ENCODE data around the gene EMX1.
A peak's percentile ranks its signal among the peaks of the same experiment; 100 is the strongest.

EMX1 gene

DNA sequence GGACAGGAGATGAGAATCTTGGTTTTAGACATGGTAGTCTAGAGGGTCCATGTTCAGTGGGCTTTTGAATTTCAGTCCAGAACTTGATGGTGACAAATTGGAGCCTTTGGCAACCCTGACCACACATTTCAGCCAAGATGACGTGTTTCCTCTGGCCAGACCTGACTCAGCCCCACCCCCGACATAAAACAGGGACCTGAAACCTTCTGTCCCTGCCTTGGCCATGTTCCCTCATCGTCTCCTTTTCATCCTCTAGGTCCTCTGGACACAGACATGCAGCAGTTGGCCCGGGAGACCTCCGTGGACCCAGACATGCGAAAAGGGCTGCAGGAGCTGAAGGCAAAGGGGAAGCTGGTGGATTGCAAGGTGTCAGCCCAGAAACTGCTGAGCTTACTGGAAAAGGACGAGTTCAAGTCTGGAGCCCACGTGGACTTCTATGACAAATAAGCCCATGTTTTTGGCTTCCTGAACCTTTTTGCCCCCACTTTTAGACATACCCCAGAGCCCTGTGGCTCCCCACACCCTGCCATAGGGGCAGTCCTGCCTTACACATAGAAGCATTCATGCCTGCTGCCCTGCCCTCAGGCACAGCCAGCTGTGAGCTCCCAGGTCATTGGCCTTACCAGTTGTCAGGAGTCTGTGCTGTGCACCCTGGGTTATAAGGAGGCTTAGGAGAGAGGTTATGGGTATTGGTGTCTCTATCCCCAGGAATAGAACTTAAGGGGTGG is 26.1 kb upstream of the EMX1 start:
- Histone ChIP-seq H3K9me3 (ENCODE audit: control insufficient read depth in 2 of 2, low read length in 2 of 2) (no peaks in the 10 kb centered on the region), H3K27me3 (ENCODE audit: control insufficient read depth in 2 of 2, insufficient read depth in 2 of 2, low read length in 2 of 2) (peaks cover 0 to 8% of the 10 kb centered on the region in 2 donors), H3K4me1 (ENCODE audit: control insufficient read depth in 2 of 2, insufficient read depth in 2 of 2, low read length in 2 of 2) (peaks cover 29 to 39% of the 10 kb centered on the region in 2 donors), H3K4me3 (ENCODE audit: low read length in 2 of 2) (no peak overlapping the region), H3K9ac (ENCODE audit: low read depth in 1 of 2, low read length in 2 of 2) (no peak overlapping the region), H3K36me3 (ENCODE audit: control insufficient read depth in 2 of 2, insufficient read depth in 2 of 2, low read length in 2 of 2) (peaks cover 16 to 17% of the 10 kb centered on the region in 2 donors), H3K27ac (ENCODE audit: low read depth in 2 of 2, low read length in 2 of 2) (no peak overlapping the region)

DNA sequence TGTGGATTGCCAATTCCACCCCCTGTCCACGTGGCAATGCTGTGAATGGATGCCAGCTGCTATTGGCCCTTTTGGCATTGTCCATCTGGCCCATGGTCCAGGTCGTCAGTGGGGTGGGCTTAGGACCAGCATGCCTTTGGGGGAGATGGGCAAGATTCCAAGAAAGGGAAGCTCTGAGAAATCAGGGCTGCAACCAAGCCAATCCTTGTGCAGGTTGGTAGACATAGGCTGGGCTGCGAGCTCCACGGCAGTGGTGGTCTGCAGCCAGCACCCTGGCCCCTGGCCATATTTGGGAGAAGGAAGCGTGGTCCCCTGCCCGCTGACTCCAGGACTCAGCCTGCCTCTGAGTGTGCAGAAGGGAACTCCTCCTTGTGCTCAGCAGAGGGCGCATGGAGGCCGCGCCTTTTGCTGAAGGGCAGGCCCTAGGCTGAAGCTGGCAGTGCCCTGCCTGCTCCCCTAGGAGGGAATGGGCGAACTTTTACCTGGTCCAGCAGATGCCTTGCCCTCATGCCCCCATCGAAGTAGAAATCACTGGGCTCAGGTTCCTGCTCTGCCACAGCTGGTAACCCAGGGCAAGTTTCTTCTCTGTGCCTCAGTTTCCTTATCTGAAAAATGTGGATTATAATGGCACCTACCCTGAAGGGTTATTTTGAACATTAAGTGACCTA is 24.7 kb upstream of the EMX1 start:
- H3K4me1 ChIP-seq (ENCODE audit: control insufficient read depth in 2 of 2, insufficient read depth in 2 of 2, low read length in 2 of 2) = peaks cover 23 to 37% of the 10 kb centered on the region in 2 donors

DNA sequence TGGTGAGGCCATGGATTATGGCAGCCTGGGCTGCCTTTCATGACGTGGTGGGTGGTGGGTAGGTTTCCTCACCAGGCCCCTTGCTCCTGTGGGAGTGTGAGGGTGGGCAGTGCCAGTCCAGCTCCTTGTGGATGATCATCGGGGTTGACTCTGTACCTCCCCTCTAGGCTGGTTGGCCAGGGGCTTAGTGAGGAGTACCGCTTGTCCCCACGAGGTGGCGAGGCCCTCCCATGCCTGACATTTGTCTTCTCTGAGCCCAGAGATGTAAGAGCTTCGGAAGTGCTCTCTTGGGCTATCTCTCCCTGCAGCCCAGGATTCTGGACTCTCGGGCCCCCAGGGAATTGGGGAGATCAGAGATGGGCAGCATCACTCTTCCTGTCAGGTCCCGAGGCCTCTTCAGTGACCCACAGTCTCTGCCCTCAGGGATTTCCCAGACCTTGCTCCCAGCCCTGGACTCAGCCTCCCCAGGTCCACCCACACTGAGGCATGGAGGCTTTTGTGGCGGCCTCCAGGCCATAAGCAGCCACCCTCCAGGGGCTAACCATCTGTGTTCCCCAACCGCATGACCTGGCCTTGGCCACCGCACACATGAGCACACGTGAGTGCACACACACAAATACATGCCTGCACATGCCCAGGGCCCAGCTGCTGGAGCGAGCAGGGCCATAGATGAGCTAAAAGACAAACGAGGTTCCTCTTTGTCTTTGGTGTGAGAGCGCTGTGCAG is 23.6 kb upstream of the EMX1 start:
- Histone ChIP-seq H3K36me3 (ENCODE audit: control insufficient read depth in 2 of 2, insufficient read depth in 2 of 2, low read length in 2 of 2) (peaks cover 15 to 16% of the 10 kb centered on the region in 2 donors), H3K4me3 (ENCODE audit: low read length in 2 of 2) (no peak overlapping the region), H3K27ac (ENCODE audit: low read depth in 2 of 2, low read length in 2 of 2) (no peak overlapping the region), H3K27me3 (ENCODE audit: control insufficient read depth in 2 of 2, insufficient read depth in 2 of 2, low read length in 2 of 2) (peaks cover 0 to 8% of the 10 kb centered on the region in 2 donors), H3K9ac (ENCODE audit: low read depth in 1 of 2, low read length in 2 of 2) (no peak overlapping the region), H3K9me3 (ENCODE audit: control insufficient read depth in 2 of 2, low read length in 2 of 2) (no peaks in the 10 kb centered on the region), H3K4me1 (ENCODE audit: control insufficient read depth in 2 of 2, insufficient read depth in 2 of 2, low read length in 2 of 2) (peaks cover 14 to 28% of the 10 kb centered on the region in 2 donors)

More for the DNA sequence above, 24.7 kb upstream of the EMX1 start:
- H3K36me3 ChIP-seq (ENCODE audit: control insufficient read depth in 2 of 2, insufficient read depth in 2 of 2, low read length in 2 of 2) = peaks cover 16 to 17% of the 10 kb centered on the region in 2 donors
- H3K9me3 ChIP-seq (ENCODE audit: control insufficient read depth in 2 of 2, low read length in 2 of 2) = no peaks in the 10 kb centered on the region
- no peak overlapping the region for H3K4me3 ChIP-seq (ENCODE audit: low read length in 2 of 2)
- no peak overlapping the region for H3K9ac ChIP-seq (ENCODE audit: low read depth in 1 of 2, low read length in 2 of 2)
- H3K27ac ChIP-seq (ENCODE audit: low read depth in 2 of 2, low read length in 2 of 2) = no peak overlapping the region
- H3K27me3 ChIP-seq (ENCODE audit: control insufficient read depth in 2 of 2, insufficient read depth in 2 of 2, low read length in 2 of 2) = peaks cover 0 to 8% of the 10 kb centered on the region in 2 donors

DNA sequence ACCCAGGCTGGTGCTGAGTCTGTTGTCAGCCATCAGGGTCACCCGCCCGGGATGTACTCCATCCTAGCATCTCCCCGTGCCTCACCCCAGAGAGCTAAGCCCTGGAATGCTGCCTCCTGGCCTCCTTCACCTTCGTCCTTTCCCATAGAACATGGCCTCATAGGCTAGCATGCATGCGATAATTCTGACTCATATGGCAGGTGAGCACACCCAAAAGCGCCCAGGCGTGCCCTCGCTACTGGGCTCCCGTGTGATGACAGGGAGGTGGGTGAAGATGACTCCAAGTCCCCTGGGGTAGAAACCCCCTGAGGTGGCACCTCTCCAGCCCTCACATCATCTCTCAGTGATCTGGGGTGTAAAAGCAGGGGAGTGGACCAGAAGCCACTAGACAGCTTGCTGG is 22.8 kb upstream of the EMX1 start:
- Histone ChIP-seq H3K36me3 (ENCODE audit: control insufficient read depth in 2 of 2, insufficient read depth in 2 of 2, low read length in 2 of 2) (peaks cover 15 to 16% of the 10 kb centered on the region in 2 donors), H3K27ac (ENCODE audit: low read depth in 2 of 2, low read length in 2 of 2) (no peak overlapping the region), H3K4me3 (ENCODE audit: low read length in 2 of 2) (no peak overlapping the region), H3K4me1 (ENCODE audit: control insufficient read depth in 2 of 2, insufficient read depth in 2 of 2, low read length in 2 of 2) (peaks cover 9 to 21% of the 10 kb centered on the region in 2 donors), H3K27me3 (ENCODE audit: control insufficient read depth in 2 of 2, insufficient read depth in 2 of 2, low read length in 2 of 2) (peaks cover 0 to 8% of the 10 kb centered on the region in 2 donors), H3K9me3 (ENCODE audit: control insufficient read depth in 2 of 2, low read length in 2 of 2) (no peaks in the 10 kb centered on the region), H3K9ac (ENCODE audit: low read depth in 1 of 2, low read length in 2 of 2) (no peak overlapping the region)

DNA sequence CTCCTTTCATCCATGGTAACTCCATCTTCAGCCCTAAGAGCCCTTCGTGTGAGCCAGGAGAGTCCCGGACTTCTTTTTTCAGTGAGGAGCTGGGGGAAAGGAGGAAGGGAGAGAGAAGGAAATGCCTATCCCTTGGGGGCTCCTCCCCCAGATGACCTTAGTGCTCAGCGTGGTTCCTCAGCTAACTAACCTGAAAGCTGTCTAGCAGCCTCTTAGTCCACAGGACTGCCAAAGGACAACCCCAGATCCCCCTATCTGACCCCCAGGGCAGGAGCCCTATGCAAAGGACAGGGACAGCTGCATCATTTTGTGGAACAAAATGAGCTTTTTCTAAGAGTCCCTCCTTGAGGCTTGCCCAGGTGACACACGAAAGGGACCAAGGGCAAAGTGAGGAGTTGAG is 22.2 kb upstream of the EMX1 start:
- Histone ChIP-seq H3K36me3 (ENCODE audit: control insufficient read depth in 2 of 2, insufficient read depth in 2 of 2, low read length in 2 of 2) (peaks cover 15 to 16% of the 10 kb centered on the region in 2 donors), H3K27me3 (ENCODE audit: control insufficient read depth in 2 of 2, insufficient read depth in 2 of 2, low read length in 2 of 2) (peaks cover under 1 to 8% of the 10 kb centered on the region in 2 donors), H3K4me3 (ENCODE audit: low read length in 2 of 2) (peak overlapping the region; percentile 59 to 65), H3K27ac (ENCODE audit: low read depth in 2 of 2, low read length in 2 of 2) (peak overlapping the region; percentile 57 to 63), H3K4me1 (ENCODE audit: control insufficient read depth in 2 of 2, insufficient read depth in 2 of 2, low read length in 2 of 2) (peaks cover 9 to 17% of the 10 kb centered on the region in 2 donors), H3K9me3 (ENCODE audit: control insufficient read depth in 2 of 2, low read length in 2 of 2) (no peaks in the 10 kb centered on the region), H3K9ac (ENCODE audit: low read depth in 1 of 2, low read length in 2 of 2) (peak overlapping the region; percentile 52 to 57)

DNA sequence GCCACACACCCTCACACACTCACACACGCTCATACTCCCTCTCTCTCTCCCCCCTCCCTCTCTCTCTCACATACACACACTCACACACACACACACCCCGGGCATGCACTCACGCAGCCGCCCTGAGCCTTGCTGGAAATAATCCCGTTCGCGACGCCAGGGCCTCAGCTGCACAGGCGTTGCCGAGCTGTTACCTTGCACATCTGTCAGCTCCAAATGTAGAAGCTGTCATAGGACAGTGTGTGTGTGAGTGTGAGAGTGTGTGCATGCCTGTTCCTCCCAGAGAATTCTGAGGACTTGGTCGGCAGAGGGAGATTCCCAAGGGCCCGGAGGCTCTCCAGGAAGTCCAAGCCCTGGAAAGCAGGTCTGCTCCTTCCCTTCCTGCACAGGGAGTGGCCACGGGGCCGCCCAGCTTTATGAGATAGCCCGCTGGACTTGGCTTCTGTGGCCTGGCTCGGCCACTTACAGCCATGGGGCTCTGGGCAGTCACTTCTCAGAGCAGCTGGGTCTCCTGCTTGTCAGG is 21.5 kb upstream of the EMX1 start:
- Histone ChIP-seq H3K4me1 (ENCODE audit: control insufficient read depth in 2 of 2, insufficient read depth in 2 of 2, low read length in 2 of 2) (peaks cover 9 to 17% of the 10 kb centered on the region in 2 donors), H3K9ac (ENCODE audit: low read depth in 1 of 2, low read length in 2 of 2) (peak overlapping the region; percentile 52 to 57), H3K27ac (ENCODE audit: low read depth in 2 of 2, low read length in 2 of 2) (peak overlapping the region; percentile 57 to 63), H3K27me3 (ENCODE audit: control insufficient read depth in 2 of 2, insufficient read depth in 2 of 2, low read length in 2 of 2) (peaks cover 5 to 10% of the 10 kb centered on the region in 2 donors), H3K9me3 (ENCODE audit: control insufficient read depth in 2 of 2, low read length in 2 of 2) (no peaks in the 10 kb centered on the region), H3K36me3 (ENCODE audit: control insufficient read depth in 2 of 2, insufficient read depth in 2 of 2, low read length in 2 of 2) (peaks cover 15 to 16% of the 10 kb centered on the region in 2 donors), H3K4me3 (ENCODE audit: low read length in 2 of 2) (peak overlapping the region; percentile 59 to 65)

DNA sequence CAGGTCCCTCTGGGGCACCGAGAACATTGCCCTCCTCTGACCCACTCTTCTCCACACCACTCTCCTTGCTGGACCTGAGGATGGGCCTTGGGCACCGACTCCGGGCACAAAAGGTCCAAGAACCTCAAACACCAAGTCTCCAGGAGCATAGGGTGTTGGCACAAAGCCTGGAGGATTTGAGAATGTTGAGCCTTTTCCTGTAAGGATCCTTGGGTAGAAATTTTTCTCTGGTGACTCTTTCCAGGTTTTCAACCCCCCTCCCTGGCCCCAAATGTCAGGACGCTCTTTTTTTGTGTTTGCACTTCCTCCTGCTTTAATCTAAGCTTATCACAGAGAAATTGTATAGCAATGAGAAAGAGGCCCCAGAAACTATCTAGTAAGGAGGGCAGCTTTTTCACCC is 20.9 kb upstream of the EMX1 start:
- peaks cover 5 to 12% of the 10 kb centered on the region in 2 donors for H3K27me3 ChIP-seq (ENCODE audit: control insufficient read depth in 2 of 2, insufficient read depth in 2 of 2, low read length in 2 of 2)
- H3K36me3 ChIP-seq (ENCODE audit: control insufficient read depth in 2 of 2, insufficient read depth in 2 of 2, low read length in 2 of 2) = peaks cover 11% of the 10 kb centered on the region in 2 donors
- peaks cover 9 to 17% of the 10 kb centered on the region in 2 donors for H3K4me1 ChIP-seq (ENCODE audit: control insufficient read depth in 2 of 2, insufficient read depth in 2 of 2, low read length in 2 of 2)
- H3K9me3 ChIP-seq (ENCODE audit: control insufficient read depth in 2 of 2, low read length in 2 of 2) = no peaks in the 10 kb centered on the region
- H3K9ac ChIP-seq (ENCODE audit: low read depth in 1 of 2, low read length in 2 of 2) = peak overlapping the region in 1 of 2 donors; percentile 57
- no peak overlapping the region for H3K27ac ChIP-seq (ENCODE audit: low read depth in 2 of 2, low read length in 2 of 2)
- H3K4me3 ChIP-seq (ENCODE audit: low read length in 2 of 2) = no peak overlapping the region

DNA sequence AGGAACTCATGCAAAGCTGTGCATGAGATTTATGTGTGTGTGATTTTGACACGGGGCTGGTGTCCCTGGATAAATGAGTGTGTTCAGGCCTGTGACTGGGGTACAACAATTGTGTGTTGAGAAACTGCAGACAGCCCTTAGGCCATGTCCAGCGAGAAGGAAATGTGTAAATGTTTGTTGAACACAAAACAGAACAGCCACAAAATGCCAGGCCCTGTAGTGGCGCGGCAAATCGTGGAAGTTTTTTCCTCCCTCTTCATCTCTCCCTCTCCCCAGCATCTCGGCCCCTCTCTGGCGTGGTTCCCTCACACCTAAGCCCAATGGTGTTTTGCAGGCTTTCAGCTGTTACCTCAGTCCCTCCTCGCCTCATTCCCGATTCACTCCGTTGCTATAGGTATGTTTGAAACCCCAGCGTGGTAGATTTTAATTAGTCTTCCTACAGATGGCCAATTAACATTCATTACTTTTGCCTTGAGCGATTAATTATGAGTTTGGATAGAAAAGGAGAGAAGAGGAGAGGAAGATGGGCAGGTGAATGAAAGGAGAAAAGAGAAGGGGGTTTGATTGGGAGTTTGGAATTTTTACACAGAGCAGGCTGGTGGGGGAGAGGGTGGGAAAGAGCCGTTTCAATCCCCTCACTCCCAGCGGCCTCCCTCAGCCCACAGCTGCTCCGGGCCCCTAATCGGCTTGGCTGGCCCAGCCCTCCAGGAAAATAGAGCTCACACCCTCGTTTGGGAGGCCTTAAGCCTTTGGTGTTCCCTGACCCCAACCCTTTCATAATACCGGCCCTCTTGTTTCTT is 19.3 kb upstream of the EMX1 start:
- no peaks in the 10 kb centered on the region for H3K36me3 ChIP-seq (ENCODE audit: control insufficient read depth in 2 of 2, insufficient read depth in 2 of 2, low read length in 2 of 2)
- no peak overlapping the region for H3K4me3 ChIP-seq (ENCODE audit: low read length in 2 of 2)
- peaks cover 9 to 17% of the 10 kb centered on the region in 2 donors for H3K4me1 ChIP-seq (ENCODE audit: control insufficient read depth in 2 of 2, insufficient read depth in 2 of 2, low read length in 2 of 2)
- H3K27me3 ChIP-seq (ENCODE audit: control insufficient read depth in 2 of 2, insufficient read depth in 2 of 2, low read length in 2 of 2) = peaks cover 11 to 12% of the 10 kb centered on the region in 2 donors
- H3K9ac ChIP-seq (ENCODE audit: low read depth in 1 of 2, low read length in 2 of 2) = no peak overlapping the region
- H3K9me3 ChIP-seq (ENCODE audit: control insufficient read depth in 2 of 2, low read length in 2 of 2) = no peaks in the 10 kb centered on the region
- H3K27ac ChIP-seq (ENCODE audit: low read depth in 2 of 2, low read length in 2 of 2) = no peak overlapping the region

DNA sequence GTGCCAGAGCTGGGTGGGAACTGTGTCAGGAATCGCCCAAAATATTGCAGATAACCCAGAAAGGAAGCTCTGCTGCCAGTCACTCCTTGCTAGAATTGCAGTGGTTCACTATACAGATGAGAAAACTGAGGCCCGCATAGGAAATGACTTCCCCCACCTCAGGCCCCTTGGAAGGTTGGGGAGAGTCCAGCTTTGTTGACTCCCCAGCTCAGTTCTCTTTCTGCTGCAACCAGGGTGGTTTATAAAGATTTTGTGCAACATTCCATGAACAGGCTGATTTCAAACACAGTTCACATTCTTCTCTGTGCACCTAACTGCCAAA is 18.8 kb upstream of the EMX1 start:
- Histone ChIP-seq H3K27me3 (ENCODE audit: control insufficient read depth in 2 of 2, insufficient read depth in 2 of 2, low read length in 2 of 2) (peaks cover 14% of the 10 kb centered on the region in 2 donors), H3K4me3 (ENCODE audit: low read length in 2 of 2) (no peak overlapping the region), H3K36me3 (ENCODE audit: control insufficient read depth in 2 of 2, insufficient read depth in 2 of 2, low read length in 2 of 2) (no peaks in the 10 kb centered on the region), H3K27ac (ENCODE audit: low read depth in 2 of 2, low read length in 2 of 2) (no peak overlapping the region), H3K9me3 (ENCODE audit: control insufficient read depth in 2 of 2, low read length in 2 of 2) (no peaks in the 10 kb centered on the region), H3K4me1 (ENCODE audit: control insufficient read depth in 2 of 2, insufficient read depth in 2 of 2, low read length in 2 of 2) (peaks cover 9 to 17% of the 10 kb centered on the region in 2 donors), H3K9ac (ENCODE audit: low read depth in 1 of 2, low read length in 2 of 2) (no peak overlapping the region)

Data from mucosa of rectum (tissue), 2 donors.